Measurements from ENCODE around the gene MAP3K10.

DNA sequence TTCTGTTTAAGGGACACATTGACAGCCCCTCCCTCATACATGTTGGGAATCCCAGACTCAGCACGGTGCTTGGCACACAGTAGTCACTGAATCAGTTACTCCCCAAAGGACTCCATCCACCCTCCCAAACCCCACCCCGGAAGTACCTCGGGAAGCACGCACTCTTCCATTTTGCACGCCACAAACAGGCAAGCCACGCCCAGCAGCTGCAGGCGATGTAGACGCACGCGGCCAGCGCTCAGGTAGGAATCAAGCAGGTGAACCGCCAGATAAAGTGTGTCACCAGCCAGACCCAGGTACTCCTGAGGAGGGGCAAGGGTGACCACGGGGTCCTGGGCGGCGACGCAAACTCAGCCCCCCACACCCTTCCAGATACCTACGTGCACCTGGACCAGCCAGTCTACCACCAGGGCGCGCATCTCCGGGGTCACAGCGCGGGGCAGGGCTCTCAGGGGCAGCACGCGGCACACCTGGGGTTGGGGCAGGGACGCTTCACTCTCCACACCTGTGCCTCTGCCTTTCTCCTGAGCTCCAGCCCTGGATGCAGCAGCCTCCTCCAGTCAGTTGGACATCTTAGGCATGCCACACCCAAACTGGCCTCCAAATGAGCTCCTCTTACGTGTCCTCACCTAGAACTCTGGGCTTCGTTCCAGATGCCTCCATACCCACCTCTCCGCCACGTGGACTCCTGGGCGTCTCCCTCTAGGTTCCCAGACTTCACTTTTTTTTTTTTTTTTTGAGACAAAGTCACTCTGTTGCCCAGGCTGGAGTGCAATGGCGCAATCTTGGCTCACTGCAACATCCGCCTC is 33.3 kb downstream of the MAP3K10 start:
- TF ChIP-seq TAF1 (IDR thresholded peaks at IDR 0.05; ENCODE audit: low read depth, low read length) (no peak), POLR2AphosphoS5 (IDR thresholded peaks at IDR 0.05; ENCODE audit: low read depth, low read length) (no peak), POLR2A (IDR thresholded peaks at IDR 0.05; ENCODE audit: low read depth, low read length) (no peak)

Data from GM12891 (cell line).